IMR-90 (cell line): Measurements from ENCODE around the gene PACS1. TPM values are rescaled to one million over a fixed set of nuclear protein-coding genes. Genes with fewer than 3 reads are reported as not detected.

ENCODE experiments used
- ATAC-seq: fragments of 200-7000 bp; cut with Tn5 transposase; 2 replicates; pipeline ENCODE4 v1.9.1; 2020; ENCODE audit warnings: low read depth, mild to moderate bottlenecking, moderate library complexity
- BruUV-seq: library from RNA; stranded (reverse); fragments of 400-500 nt; replicated peaks from 2 replicates; lab custom pipeline; 2021; lab: Mats Ljungman, UMichigan
- CTCF ChIA-PET: fragments of 300-600 bp; formaldehyde crosslinking; extraction: SDS; loops from one replicate; lab custom pipeline; 2021; ENCODE audit warnings: antibody characterized with exemption; lab: Yijun Ruan, JAX
- POLR2A ChIA-PET: fragments of 300-600 bp; sonication (Branson Sonifier 250); formaldehyde crosslinking; loops from one replicate; lab custom pipeline; 2022; ENCODE audit warnings: antibody characterized with exemption; ENCODE audit not compliant: unreplicated experiment; lab: Charles Lee
- DNase-seq: peaks from one replicate; pipeline ENCODE4 v3.0.0; 2013
- H2AFZ ChIP-seq: replicated peaks from 2 replicates; pipeline ENCODE3; 2013; ENCODE audit warnings: low read length, mild to moderate bottlenecking; ENCODE audit not compliant: poor library complexity
- H2AK5ac ChIP-seq: 2 replicates; pipeline ENCODE4 v1.6.1; 2013; ENCODE audit warnings: low read depth, low read length, inconsistent platforms
- H2AK9ac ChIP-seq: replicated peaks from 2 replicates; pipeline ENCODE3; 2013; ENCODE audit warnings: mild to moderate bottlenecking, low read depth, low read length, moderate library complexity; ENCODE audit not compliant: poor library complexity
- H2BK120ac ChIP-seq: 2 replicates; pipeline ENCODE4 v1.6.1; 2013; ENCODE audit warnings: low read depth, low read length, inconsistent platforms
- H2BK15ac ChIP-seq: 3 replicates; pipeline ENCODE4 v1.6.1; 2013; ENCODE audit warnings: low read depth, low read length, inconsistent platforms
- H2BK20ac ChIP-seq: 2 replicates; pipeline ENCODE4 v1.6.1; 2013; ENCODE audit warnings: low read depth, mild to moderate bottlenecking, inconsistent platforms, low read length, moderate library complexity
- H2BK5ac ChIP-seq: 2 replicates; pipeline ENCODE4 v1.6.1; 2013; ENCODE audit warnings: mild to moderate bottlenecking, low read depth, low read length, inconsistent platforms; ENCODE audit not compliant: poor library complexity, severe bottlenecking
- H3K14ac ChIP-seq: replicated peaks from 2 replicates; pipeline ENCODE4 v1.6.1; 2013; ENCODE audit warnings: low read depth, low read length, inconsistent platforms
- H3K18ac ChIP-seq: 2 replicates; pipeline ENCODE4 v1.6.1; 2013; ENCODE audit warnings: low read depth, low read length, control low read depth
- H3K23ac ChIP-seq: 2 replicates; pipeline ENCODE4 v1.6.1; 2013; ENCODE audit warnings: low read depth, low read length, inconsistent platforms
- H3K27ac ChIP-seq: 2 replicates; pipeline ENCODE4 v1.5.1; 2013; ENCODE audit warnings: mild to moderate bottlenecking, control low read depth, low read length; ENCODE audit not compliant: insufficient read depth
- H3K27me3 ChIP-seq: 2 replicates; pipeline ENCODE4 v1.6.1; 2013; ENCODE audit warnings: low read length; ENCODE audit not compliant: control insufficient read depth, insufficient read depth
- H3K36me3 ChIP-seq: 2 replicates; pipeline ENCODE4 v1.6.1; 2013; ENCODE audit warnings: low read length, mixed read lengths; ENCODE audit not compliant: control insufficient read depth, insufficient read depth
- H3K4ac ChIP-seq: 2 replicates; pipeline ENCODE4 v1.6.1; 2013; ENCODE audit warnings: low read depth, low read length, inconsistent platforms
- H3K4me1 ChIP-seq: 2 replicates; pipeline ENCODE4 v1.6.1; 2013; ENCODE audit warnings: low read length, mixed read lengths; ENCODE audit not compliant: control insufficient read depth, insufficient read depth
- H3K4me2 ChIP-seq: 2 replicates; pipeline ENCODE4 v1.6.1; 2013; ENCODE audit warnings: low read depth, mild to moderate bottlenecking, control low read depth, low read length, moderate library complexity
- H3K4me3 ChIP-seq: 2 replicates; pipeline ENCODE4 v1.5.1; 2013; ENCODE audit warnings: low read depth, mild to moderate bottlenecking, control low read depth, low read length, moderate library complexity; ENCODE audit not compliant: insufficient read depth
- H3K56ac ChIP-seq: 2 replicates; pipeline ENCODE4 v1.6.1; 2013; ENCODE audit warnings: low read length, inconsistent platforms; ENCODE audit not compliant: insufficient read depth; ENCODE audit errors: extremely low read depth
- H3K79me1 ChIP-seq, 2 experiments: 2 replicates each; pipeline ENCODE4 v1.6.1; 2013; ENCODE audit warnings: low read length in 2 of 2, inconsistent platforms in 1 of 2, low read depth in 1 of 2
- H3K9ac ChIP-seq: 2 replicates; pipeline ENCODE4 v1.6.1; 2013; ENCODE audit warnings: low read depth, low read length, control low read depth
- H3K9me1 ChIP-seq: 2 replicates; pipeline ENCODE4 v1.6.1; 2013; ENCODE audit warnings: low read length, inconsistent platforms; ENCODE audit not compliant: insufficient read depth
- H3K9me3 ChIP-seq: 2 replicates; pipeline ENCODE4 v1.6.1; 2013; ENCODE audit warnings: low read length; ENCODE audit not compliant: control insufficient read depth, insufficient read depth
- H4K20me1 ChIP-seq: 2 replicates; pipeline ENCODE4 v1.6.1; 2013; ENCODE audit warnings: low read length, inconsistent platforms; ENCODE audit not compliant: insufficient read depth
- H4K5ac ChIP-seq: 2 replicates; pipeline ENCODE4 v1.6.1; 2013; ENCODE audit warnings: mild to moderate bottlenecking, low read depth, low read length, control low read depth
- H4K8ac ChIP-seq, 2 experiments: 2 replicates each; pipeline ENCODE4 v1.6.1; 2013; ENCODE audit warnings: low read depth in 2 of 2, low read length in 2 of 2, control low read depth in 1 of 2, inconsistent platforms in 1 of 2
- H4K91ac ChIP-seq: 2 replicates; pipeline ENCODE4 v1.6.1; 2013; ENCODE audit warnings: low read depth, low read length, inconsistent platforms; ENCODE audit not compliant: insufficient read depth
- CHD1 ChIP-seq: IDR thresholded peaks from 2 replicates; pipeline ENCODE4 v1.6.1; 2012; ENCODE audit warnings: low read depth, low read length, improper control_type of control experiment
- MAFK ChIP-seq: IDR thresholded peaks from 2 replicates; pipeline ENCODE4 v1.6.1; 2012; ENCODE audit warnings: low read depth, low read length, improper control_type of control experiment
- SMC3 ChIP-seq: fragments of 150-350 bp; IDR thresholded peaks from 2 replicates; pipeline ENCODE4 v1.6.1; 2016; ENCODE audit warnings: low read depth, mild to moderate bottlenecking, antibody characterized with exemption, low read length, moderate library complexity
- whole genome bisulfite sequencing, 2 experiments: methylation state at CpG; one replicate each; pipeline versions ENCODE4 v1.1.5 to v1.1.7; 2013; ENCODE audit warnings: missing lambda C conversion rate in 2 of 2; ENCODE audit not compliant: insufficient read length in 1 of 2; ENCODE audit errors: extremely low coverage in 2 of 2; 5-methylcytosine and 5-hydroxymethylcytosine counted together
- dilution Hi-C: fragments of 300-500 bp; cut with HindIII; formaldehyde crosslinking; loops from one replicate; pipeline ENCODE4 v1.14.3; 2018; ENCODE audit warnings: low sequenced_read_pairs; ENCODE audit not compliant: unreplicated experiment
- in situ Hi-C: fragments of 300-500 bp; cut with MboI; formaldehyde crosslinking; loops from 3 replicates; pipeline ENCODE4 v1.14.3; 2019; ENCODE audit warnings: low sequenced_read_pairs, inconsistent platforms, mixed read lengths
- intact Hi-C: fragments of 100-400 bp; cut with micrococcal nuclease; formaldehyde crosslinking; loops from 2 replicates; pipeline ENCODE4 v1.10.0; 2022
- polyA plus RNA-seq, 3 experiments: library from polyadenylated mRNA; depleted of rRNA; stranded (reverse); fragments of >200 nt; gene quantifications; 2 replicates each; pipeline ENCODE4 v1.2.3, GENCODE V29; 2012; ENCODE audit warnings: low replicate concordance in 1 of 3
- total RNA-seq: library from RNA; depleted of rRNA; stranded (reverse); fragments of >200 nt; gene quantifications from 2 replicates; pipeline ENCODE4 v1.2.3, GENCODE V29; 2012
- TF ChIP-seq, protein P1 (sequence below): fragments of 150-350 bp; IDR thresholded peaks from 2 replicates; pipeline ENCODE4 v1.6.1; 2016; ENCODE audit warnings: low read depth, mild to moderate bottlenecking, low read length, moderate library complexity, borderline replicate concordance
- TF ChIP-seq, protein P2 (sequence below): fragments of 150-350 bp; IDR thresholded peaks from 2 replicates; pipeline ENCODE4 v1.6.1; 2017; ENCODE audit warnings: mild to moderate bottlenecking, antibody characterized with exemption, low read length, low read depth

PACS1 gene
- total and polyA plus RNA-seq, 2 of the 4 experiments (the other 2 are of a cell fraction), result 7.3 to 32.0 TPM

DNA sequence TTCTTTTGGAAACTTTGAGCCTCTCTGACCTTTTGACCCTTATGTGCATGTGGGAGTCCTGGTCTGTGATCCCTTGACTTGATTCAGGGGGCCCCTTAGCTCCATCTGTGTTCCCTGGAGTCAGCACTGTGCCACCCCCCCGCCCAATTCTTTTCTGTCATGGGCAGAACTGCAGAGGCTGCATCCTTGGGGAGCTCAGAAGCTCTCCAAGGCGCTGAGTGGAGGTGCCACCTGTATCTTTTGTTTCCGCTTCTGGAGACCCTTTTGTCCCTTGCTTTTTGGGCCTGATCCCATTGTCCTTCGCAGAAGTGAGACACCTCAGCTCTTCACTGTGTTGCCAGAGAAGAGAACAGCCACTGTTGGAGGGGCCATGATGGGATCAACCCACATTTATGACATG, 2.4 kb upstream of the PACS1 start:
- no peak overlapping the region for H3K27ac ChIP-seq
- H4K20me1 ChIP-seq, result peaks cover 27% of the 10 kb centered on the region
- H2BK15ac ChIP-seq, result no peak overlapping the region
- no peak overlapping the region for H2BK5ac ChIP-seq
- H3K23ac ChIP-seq, result peak overlapping the region; percentile 7; the same call in 1 of the 2 replicates
- no peak overlapping the region for H3K14ac ChIP-seq
- ATAC-seq (no peak), DNase-seq (no peak)
- H3K4me2 ChIP-seq, result no peak overlapping the region
- H3K9me1 ChIP-seq, result peaks cover 12% of the 10 kb centered on the region
- WGBS, 2 experiments, result 90% methylated on average over 2 of the region's 4 CpGs; no CpG with 5 or more reads in 1 of the 2 experiments
- no peak overlapping the region for H3K9ac ChIP-seq
- no peak overlapping the region for H4K91ac ChIP-seq
- no peak overlapping the region for H4K5ac ChIP-seq
- dilution Hi-C loops, result no loop called here
- intact Hi-C loops, result no loop called here
- H2AK5ac ChIP-seq, result no peak overlapping the region
- H3K36me3 ChIP-seq, result peaks cover 50% of the 10 kb centered on the region
- H3K4me1 ChIP-seq, result peaks cover 12% of the 10 kb centered on the region
- POLR2A ChIA-PET, result no interaction called here
- H3K4me3 ChIP-seq, result no peak overlapping the region
- in situ Hi-C loops, result no loop called here
- H4K8ac ChIP-seq, result no peak overlapping the region
- H3K4ac ChIP-seq, result no peak overlapping the region
- H3K27me3 ChIP-seq, result no peaks in the 10 kb centered on the region
- H3K18ac ChIP-seq, result no peak overlapping the region
- peaks cover 25 to 60% of the 10 kb centered on the region in 2 experiments for H3K79me1 ChIP-seq
- no peaks in the 10 kb centered on the region for H3K9me3 ChIP-seq
- H2BK120ac ChIP-seq, result no peak overlapping the region
- CTCF ChIA-PET, result interaction anchor here (1.0 to 2.5 kb wide), 2 partner anchors 16 to 21 kb away, joined by 3 to 11 read pairs; partner anchors contain the start of gene SF3B2
- no TSS peak for BruUV-seq
- no peak overlapping the region for H2AFZ ChIP-seq
- no peak overlapping the region for H2BK20ac ChIP-seq
- TF ChIP-seq MAFK (no peak), SMC3 (no peak), CHD1 (no peak)
- TF ChIP-seq, protein P1, sequence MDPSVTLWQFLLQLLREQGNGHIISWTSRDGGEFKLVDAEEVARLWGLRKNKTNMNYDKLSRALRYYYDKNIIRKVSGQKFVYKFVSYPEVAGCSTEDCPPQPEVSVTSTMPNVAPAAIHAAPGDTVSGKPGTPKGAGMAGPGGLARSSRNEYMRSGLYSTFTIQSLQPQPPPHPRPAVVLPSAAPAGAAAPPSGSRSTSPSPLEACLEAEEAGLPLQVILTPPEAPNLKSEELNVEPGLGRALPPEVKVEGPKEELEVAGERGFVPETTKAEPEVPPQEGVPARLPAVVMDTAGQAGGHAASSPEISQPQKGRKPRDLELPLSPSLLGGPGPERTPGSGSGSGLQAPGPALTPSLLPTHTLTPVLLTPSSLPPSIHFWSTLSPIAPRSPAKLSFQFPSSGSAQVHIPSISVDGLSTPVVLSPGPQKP, result no peak
- TF ChIP-seq, protein P2, sequence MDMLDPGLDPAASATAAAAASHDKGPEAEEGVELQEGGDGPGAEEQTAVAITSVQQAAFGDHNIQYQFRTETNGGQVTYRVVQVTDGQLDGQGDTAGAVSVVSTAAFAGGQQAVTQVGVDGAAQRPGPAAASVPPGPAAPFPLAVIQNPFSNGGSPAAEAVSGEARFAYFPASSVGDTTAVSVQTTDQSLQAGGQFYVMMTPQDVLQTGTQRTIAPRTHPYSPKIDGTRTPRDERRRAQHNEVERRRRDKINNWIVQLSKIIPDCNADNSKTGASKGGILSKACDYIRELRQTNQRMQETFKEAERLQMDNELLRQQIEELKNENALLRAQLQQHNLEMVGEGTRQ, result no peak
- peak overlapping the region; percentile 68 for H2AK9ac ChIP-seq
- no peak overlapping the region for H3K56ac ChIP-seq
